Cerebellar nuclear complex (tissue), 1 donor: Measurements from ENCODE around the gene NKX2-8.
"Not testable (repeated sequence)": the region's sequence is repeated elsewhere in the genome, so short reads cannot be mapped to it uniquely, and the experiment has no call there.

Source experiments
- DNase-seq, 2 experiments: peaks; one replicate each; lab custom pipeline; 2025; lab: John Stamatoyannopoulos, UW

Gene NKX2-8

DNA sequence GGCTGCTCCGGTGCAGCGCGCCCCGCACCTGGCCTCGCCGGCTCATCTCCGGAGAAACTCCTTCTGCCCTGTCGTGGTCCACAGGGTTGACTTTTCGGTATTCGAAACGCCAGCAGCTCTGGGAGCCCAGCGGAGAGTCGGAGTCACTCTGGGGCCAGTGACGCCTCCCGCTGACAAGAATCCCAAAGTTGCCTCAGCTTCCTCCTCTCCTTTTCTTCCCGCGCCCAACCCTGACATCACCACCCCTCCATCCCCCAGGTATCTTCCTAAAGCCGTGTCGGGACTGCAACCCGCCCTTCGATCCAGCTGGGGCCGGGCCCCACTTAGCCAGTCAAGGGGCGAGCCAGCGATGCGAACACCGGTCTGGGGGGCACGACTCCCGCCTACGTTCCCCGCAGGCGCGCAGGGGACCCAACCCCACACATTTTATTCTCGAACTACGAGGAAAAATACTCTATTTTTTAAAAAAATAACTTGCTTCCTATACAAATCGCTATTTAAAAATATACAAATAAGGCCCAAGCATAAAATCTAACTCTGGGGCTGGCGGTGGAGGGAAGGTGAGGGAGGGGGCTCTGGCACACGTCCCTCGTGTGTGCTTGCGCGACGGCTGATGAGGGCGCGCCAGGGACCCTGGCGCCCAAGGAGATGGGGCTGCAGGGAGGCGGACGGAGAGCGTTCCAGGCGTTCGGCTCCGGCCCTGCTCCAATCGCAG, 2.1 kb downstream of the NKX2-8 start:
- no peak for DNase-seq

DNA sequence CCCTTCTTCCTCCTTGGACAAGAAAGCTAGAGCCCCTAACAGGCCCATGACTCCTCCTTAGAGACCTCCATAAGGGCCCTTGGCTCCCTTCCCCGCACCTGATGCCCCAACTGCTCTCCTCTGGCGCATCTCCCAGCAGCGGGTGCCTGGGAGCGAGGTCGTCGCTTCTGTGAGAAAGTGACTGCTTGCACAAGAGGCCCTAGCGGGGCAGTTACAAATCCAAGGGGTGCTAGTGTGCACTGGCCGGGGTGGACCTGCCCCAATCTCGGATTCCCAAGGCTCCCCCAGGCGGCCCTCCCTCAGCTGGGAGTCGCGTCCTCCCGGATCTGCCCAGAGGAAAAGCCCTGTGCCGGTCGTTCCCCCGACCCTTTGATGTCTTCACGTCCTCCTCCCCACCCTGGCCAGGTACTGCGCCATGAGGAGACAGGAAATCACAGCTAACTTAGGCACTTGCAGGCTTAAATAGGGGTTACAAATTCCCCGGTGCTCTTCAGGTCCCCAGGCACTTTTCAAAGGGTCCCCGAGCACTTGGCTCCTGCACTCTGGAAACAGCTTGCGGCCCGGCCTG, 2.8 kb downstream of the NKX2-8 start:
- no peak for DNase-seq

DNA sequence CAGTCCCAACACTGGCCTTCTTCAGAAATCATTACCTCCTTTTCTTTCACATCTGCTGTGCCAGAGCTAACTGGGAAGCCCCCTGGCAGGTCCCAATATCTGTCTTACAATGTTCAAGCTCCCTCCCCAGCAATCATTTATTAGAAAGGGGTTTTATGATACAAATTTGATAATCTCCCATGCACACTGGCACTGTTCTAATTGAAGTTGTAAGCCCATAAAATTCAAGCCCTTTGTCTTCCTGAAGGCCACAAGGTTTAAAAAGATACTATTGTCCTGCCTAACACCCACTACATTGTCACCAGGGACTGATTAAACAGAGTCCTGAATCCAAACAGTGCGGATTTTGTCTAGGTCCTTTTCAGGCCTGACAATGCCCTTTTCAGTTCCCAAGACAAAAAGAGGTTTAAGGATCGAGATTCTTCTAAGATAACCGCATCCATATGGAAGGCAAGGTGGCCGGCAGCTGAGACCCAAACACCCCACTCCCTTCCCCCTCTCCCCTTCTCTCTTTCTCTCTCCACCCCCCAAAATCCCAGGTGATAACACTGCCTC, 3.3 kb downstream of the NKX2-8 start:
- no peak for DNase-seq

DNA sequence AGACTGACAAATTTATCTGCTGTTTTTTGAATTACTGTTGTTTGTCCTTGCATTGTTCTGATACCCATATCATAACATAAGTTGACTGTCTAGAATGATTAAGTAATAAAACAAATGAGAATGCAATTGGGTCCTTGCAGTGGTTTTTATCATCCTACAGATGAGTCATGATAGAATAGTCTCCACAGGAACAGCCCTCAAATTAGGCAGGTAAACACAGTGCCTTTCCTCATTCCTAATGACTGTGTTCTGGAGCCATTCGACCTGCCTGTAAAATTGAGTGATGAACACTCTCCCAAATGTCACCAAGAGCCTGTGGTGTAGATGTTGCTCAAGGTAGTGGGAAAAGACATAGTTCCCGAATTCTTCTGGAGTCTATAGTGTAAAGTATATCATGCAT, 12.3 kb downstream of the NKX2-8 start:
- no peak for DNase-seq

DNA sequence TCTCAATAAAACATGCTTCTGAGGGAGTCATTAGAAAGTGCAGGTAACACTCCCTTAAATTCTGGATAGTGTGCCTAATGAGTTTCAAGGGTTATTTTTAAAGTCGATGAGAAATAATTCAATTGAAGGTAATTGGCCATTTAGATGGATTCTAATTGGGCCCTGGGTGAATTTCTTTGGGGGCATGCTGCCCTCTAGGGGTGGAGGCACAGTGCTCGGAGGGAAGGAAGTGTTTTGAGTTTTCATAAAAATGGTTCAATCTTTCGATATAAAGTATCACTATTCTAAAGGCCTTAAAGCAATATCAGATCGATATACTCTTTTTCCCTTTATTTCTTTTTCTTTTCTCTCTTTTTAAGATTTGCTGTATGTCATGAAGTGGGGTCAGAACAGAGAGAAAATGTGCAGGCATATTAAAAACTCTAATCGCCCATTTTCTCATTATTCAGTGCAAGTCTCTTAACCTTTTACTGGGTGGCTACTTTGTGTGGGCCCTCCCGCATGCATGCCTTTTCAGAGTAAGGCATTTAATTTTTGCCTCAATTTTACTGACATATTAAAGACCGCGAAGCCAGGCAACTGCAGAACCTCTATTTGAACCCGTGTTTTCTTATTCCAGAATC, 25.5 kb downstream of the NKX2-8 start:
- no peak for DNase-seq

DNA sequence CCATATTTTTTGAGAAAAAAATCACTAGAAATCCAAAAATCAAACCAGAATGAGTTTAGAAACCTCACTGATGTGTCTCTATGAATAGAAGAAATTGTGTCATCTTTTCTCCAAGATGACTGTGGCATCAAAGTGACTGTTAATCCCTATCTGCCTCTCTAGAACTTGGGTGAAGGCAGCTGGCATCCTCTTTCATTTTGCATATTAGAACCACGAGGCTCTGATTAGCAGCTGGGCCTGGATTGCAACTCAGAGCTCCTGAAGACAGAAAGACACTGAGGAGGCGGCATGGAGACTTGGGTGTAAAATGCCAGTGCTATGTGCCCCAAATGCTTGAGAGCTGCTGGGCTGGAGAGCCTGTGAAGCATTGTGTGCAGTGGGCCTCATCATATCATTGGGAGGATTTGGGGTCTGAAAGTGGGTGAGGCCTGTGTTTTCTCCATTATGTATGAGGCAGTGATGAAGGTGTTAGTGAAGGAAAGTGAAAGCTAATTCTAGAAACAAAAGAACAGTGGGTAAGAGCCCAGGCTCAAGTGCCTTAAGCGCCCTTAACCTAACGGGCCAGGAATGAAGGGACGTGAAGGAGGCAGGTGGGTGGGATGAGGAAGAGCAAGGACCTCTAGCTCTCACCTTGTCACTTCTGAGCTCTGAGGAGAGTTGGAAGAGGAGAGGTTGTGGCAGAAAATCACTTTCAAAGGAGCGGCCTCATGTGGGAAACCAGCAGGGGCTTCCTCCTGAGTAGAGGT, 26.2 kb downstream of the NKX2-8 start:
- no peak for DNase-seq

DNA sequence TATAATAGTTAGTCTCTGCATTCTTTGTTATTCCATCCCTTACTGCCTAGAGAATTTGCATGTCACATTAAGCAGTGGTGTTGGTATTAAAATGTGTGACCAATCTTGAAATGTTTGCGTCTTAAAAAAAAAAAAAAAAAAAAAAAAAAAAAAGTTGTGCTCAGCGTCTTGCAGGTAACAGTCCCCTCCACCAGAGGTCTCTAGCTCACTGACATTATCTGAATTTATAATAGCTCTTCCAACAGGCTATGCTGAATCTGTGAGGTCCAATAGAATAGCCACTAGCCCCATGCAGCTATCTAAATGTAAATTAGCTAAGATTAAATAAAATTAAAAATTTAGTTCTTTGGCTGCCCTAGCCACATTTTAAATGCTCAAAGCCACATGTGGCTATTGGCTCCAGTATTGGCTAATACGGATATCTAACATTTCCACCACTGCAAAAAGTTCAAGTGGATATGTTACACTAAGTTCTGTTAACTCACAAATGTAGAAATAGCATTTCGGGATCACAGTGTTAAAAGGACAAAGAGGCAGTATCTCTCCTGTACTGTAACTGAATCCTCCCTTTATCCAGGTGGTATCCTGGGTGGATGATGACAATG, 28.7 kb downstream of the NKX2-8 start:
- DNase-seq, result no peak

DNA sequence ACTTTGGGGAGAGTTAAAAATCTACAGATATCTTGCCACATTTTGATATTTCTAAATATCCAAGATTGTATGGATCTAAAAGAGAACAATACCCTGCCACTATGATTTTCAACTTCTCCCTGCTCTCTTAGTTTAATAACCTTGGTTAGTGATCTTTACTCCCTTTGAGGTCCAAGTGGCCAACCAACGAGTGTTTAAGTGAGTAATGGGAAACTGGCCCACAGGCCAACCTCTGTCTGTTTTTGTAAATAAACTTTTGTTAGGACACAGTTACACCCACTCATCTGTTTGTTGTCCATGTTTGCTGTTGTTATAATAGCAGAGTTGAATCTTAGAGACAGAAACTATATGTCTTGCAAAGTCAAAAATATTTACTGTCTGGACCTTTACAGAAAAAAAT, 31.5 kb downstream of the NKX2-8 start:
- no peak for DNase-seq

DNA sequence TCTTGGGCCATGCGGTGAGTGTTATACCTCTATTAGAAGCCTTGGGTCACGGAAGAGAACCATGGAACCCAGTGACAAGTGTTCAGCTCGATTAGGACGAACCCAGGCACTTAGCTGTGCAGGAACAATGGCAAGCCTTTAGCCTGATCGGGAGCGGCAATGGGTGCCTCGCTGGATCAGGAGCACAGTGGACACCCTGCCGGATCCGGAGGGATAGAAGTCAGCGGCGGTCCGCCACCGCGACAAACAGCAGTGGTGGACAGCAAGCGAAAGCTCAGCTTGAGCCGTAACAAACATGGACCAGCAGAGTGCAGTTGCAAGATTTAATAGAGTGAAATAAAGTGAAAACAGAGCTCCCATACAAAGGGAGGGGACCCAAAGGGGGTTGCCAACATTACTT, 38.1 kb downstream of the NKX2-8 start:
- not testable (repeated sequence) for DNase-seq

DNA sequence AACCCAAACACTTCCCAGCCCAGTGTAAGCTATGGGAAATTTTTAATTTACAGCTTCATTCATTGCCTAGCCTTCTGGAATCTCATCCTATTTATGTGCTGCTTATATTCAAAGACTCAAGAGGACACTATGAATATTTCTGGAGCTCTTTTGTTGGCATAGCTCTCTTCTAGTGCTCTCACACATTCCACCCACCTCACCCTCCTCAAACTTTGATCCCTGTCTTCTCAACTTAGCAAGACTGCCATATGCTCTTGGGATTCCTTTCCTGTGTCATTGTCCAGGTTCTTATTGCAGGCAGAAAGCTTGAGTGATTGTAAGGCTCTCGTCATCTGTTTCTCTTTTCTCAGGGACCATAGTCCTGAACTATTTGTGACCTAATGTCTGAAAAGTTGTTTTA, 44.4 kb downstream of the NKX2-8 start:
- no peak for DNase-seq
